ENCODE results near the gene NAT8L.

NAT8L gene

GRCh38 chr4:2076908-2077536, 17.9 kb downstream of the NAT8L start:
- FAIRE-seq: no peak

GRCh38 chr4:2077537-2078460, 18.7 kb downstream of the NAT8L start:
- FAIRE-seq: no peak

- FAIRE-seq: no peak
Measured at GRCh38 chr4:2078584-2078983, 19.5 kb downstream of the NAT8L start.

GRCh38 chr4:2079006-2079405, 19.9 kb downstream of the NAT8L start:
- no peak for FAIRE-seq

- no peak for FAIRE-seq
Measured at GRCh38 chr4:2079926-2080325, 20.8 kb downstream of the NAT8L start.

- FAIRE-seq: no peak
Measured at GRCh38 chr4:2080429-2081300, 21.5 kb downstream of the NAT8L start.

- no peak for FAIRE-seq
Measured at GRCh38 chr4:2081540-2081939, 22.4 kb downstream of the NAT8L start.

GRCh38 chr4:2082118-2082517, 23.0 kb downstream of the NAT8L start:
- no peak for FAIRE-seq

GRCh38 chr4:2082627-2083026, 23.5 kb downstream of the NAT8L start:
- FAIRE-seq: no peak

GRCh38 chr4:2083116-2083825, 24.1 kb downstream of the NAT8L start:
- FAIRE-seq: no peak

- no peak for FAIRE-seq
Measured at GRCh38 chr4:2083826-2084160, 24.7 kb downstream of the NAT8L start.

- no peak for FAIRE-seq
Measured at GRCh38 chr4:2084316-2084715, 25.2 kb downstream of the NAT8L start.

GRCh38 chr4:2085496-2085901, 26.4 kb downstream of the NAT8L start:
- no peak for FAIRE-seq

GRCh38 chr4:2087170-2087569, 28.0 kb downstream of the NAT8L start:
- no peak for FAIRE-seq

- FAIRE-seq: no peak
Measured at GRCh38 chr4:2089222-2089621, 30.1 kb downstream of the NAT8L start.

- no peak for FAIRE-seq
Measured at GRCh38 chr4:2090642-2091041, 31.5 kb downstream of the NAT8L start.

- no peak for FAIRE-seq
Measured at GRCh38 chr4:2091990-2092668, 33.0 kb downstream of the NAT8L start.

- FAIRE-seq: no peak
Measured at GRCh38 chr4:2092669-2093053, 33.5 kb downstream of the NAT8L start.

- no peak for FAIRE-seq
Measured at GRCh38 chr4:2093265-2093664, 34.1 kb downstream of the NAT8L start.

GRCh38 chr4:2094545-2094944, 35.4 kb downstream of the NAT8L start:
- no peak for FAIRE-seq

GRCh38 chr4:2095236-2096072, 36.3 kb downstream of the NAT8L start:
- FAIRE-seq: no peak

All from G401.6 (cell line).